ENCODE measurements around the gene C14orf93.

C14orf93 gene

GRCh38 chr14:22981876-22982476 lies 28.0 kb downstream of the C14orf93 start:
- no peak for DNase-seq (ENCODE audit: low spot score)
- in situ Hi-C loops (cut with MboI; ENCODE audit: low sequenced_read_pairs, unreplicated experiment), result no loop called here
- TF ChIP-seq CTCF (IDR thresholded peaks at IDR 0.05; ENCODE audit: borderline replicate concordance, control extremely low read depth, extremely low read depth, insufficient read depth, missing control alignments), result no peak

GRCh38 chr14:22981090-22981875 lies 28.7 kb downstream of the C14orf93 start:
- in situ Hi-C loops (cut with MboI; ENCODE audit: low sequenced_read_pairs, unreplicated experiment), result no loop called here
- no peak for DNase-seq (ENCODE audit: low spot score)
- no peak for TF ChIP-seq CTCF (IDR thresholded peaks at IDR 0.05; ENCODE audit: borderline replicate concordance, control extremely low read depth, extremely low read depth, insufficient read depth, missing control alignments)

- TF ChIP-seq CTCF (IDR thresholded peaks at IDR 0.05; ENCODE audit: borderline replicate concordance, control extremely low read depth, extremely low read depth, insufficient read depth, missing control alignments), result no peak
- in situ Hi-C loops (cut with MboI; ENCODE audit: low sequenced_read_pairs, unreplicated experiment), result no loop called here
- no peak for DNase-seq (ENCODE audit: low spot score)
Observed at GRCh38 chr14:22980672-22981089, 29.3 kb downstream of the C14orf93 start.

- DNase-seq (ENCODE audit: low spot score), result no peak
- TF ChIP-seq CTCF (IDR thresholded peaks at IDR 0.05; ENCODE audit: borderline replicate concordance, control extremely low read depth, extremely low read depth, insufficient read depth, missing control alignments), result no peak
- in situ Hi-C loops (cut with MboI; ENCODE audit: low sequenced_read_pairs, unreplicated experiment), result no loop called here
Observed at GRCh38 chr14:22979748-22980392, 30.1 kb downstream of the C14orf93 start.

- TF ChIP-seq CTCF (IDR thresholded peaks at IDR 0.05; ENCODE audit: borderline replicate concordance, control extremely low read depth, extremely low read depth, insufficient read depth, missing control alignments), result no peak
- no peak for DNase-seq (ENCODE audit: low spot score)
- in situ Hi-C loops (cut with MboI; ENCODE audit: low sequenced_read_pairs, unreplicated experiment), result no loop called here
Observed at GRCh38 chr14:22978981-22979671, 30.8 kb downstream of the C14orf93 start.

GRCh38 chr14:22978487-22978837 lies 31.5 kb downstream of the C14orf93 start:
- in situ Hi-C loops (cut with MboI; ENCODE audit: low sequenced_read_pairs, unreplicated experiment), result no loop called here
- TF ChIP-seq CTCF (IDR thresholded peaks at IDR 0.05; ENCODE audit: borderline replicate concordance, control extremely low read depth, extremely low read depth, insufficient read depth, missing control alignments), result no peak
- DNase-seq (ENCODE audit: low spot score), result no peak
